Measurements from ENCODE around the gene MFGE8. TPM values are rescaled to one million over a fixed set of nuclear protein-coding genes. Genes with fewer than 3 reads are reported as not detected.

The MFGE8 gene
- total RNA-seq, 2 donors from 2014 or later = 284 to 598 TPM

DNA sequence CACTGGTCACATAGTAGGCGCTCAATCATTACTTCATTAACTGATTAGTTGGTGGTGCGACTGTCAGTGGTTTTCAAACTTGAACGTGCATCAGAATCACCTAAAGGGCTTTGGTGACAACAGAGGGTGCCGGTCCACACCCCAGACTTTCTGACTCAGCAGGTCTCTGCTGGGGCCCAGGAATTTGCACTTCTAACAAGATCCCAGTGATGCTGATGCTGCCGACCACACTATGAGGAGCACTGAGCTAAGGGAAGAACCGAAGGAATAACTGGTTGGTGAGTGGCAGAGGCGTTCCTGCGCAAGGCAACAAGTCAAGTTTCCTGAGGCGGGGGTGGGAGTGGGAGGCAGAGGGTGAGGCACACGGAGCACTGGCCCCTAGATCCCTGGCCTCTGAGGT is 36.6 kb downstream of the MFGE8 start:
- Histone ChIP-seq H3K36me3 (ENCODE audit: control insufficient read depth, insufficient read depth, low read length) (no peaks in the 10 kb centered on the region), H3K4me3 (ENCODE audit: low read length) (no peak overlapping the region), H3K4me1 (ENCODE audit: control insufficient read depth, insufficient read depth, low read length) (no peaks in the 10 kb centered on the region), H3K9ac (ENCODE audit: extremely low read depth, low read length, poor library complexity, severe bottlenecking) (no peak overlapping the region), H3K27me3 (ENCODE audit: control insufficient read depth, insufficient read depth, low read length, poor library complexity, severe bottlenecking) (no peaks in the 10 kb centered on the region), H3K27ac (ENCODE audit: low read depth, low read length) (no peak overlapping the region), H3K9me3 (ENCODE audit: control insufficient read depth, low read length) (no peaks in the 10 kb centered on the region)
- no peak for DNase-seq
- no peaks in the 10 kb centered on the region for H3K36me3 Mint-ChIP-seq (ENCODE audit: low read depth)
- H3K4me3 Mint-ChIP-seq = no peak overlapping the region
- WGBS, 2 experiments (ENCODE audit: insufficient coverage in 1 of 2, insufficient read length in 1 of 2) = 85 to 90% methylated on average over 9 to 10 of the region's 10 CpGs
- H3K4me1 Mint-ChIP-seq = no peaks in the 10 kb centered on the region
- H3K27me3 Mint-ChIP-seq (ENCODE audit: insufficient read depth) = peaks cover 7% of the 10 kb centered on the region
- H3K9me3 Mint-ChIP-seq = no peaks in the 10 kb centered on the region
- no peak for TF ChIP-seq CTCF (conservative IDR thresholded peaks at IDR 0.05)
- no peak overlapping the region for H3K27ac Mint-ChIP-seq

- Histone ChIP-seq H3K36me3 (ENCODE audit: control insufficient read depth, insufficient read depth, low read length) (no peaks in the 10 kb centered on the region), H3K4me1 (ENCODE audit: control insufficient read depth, insufficient read depth, low read length) (no peaks in the 10 kb centered on the region), H3K4me3 (ENCODE audit: low read length) (no peak overlapping the region), H3K9me3 (ENCODE audit: control insufficient read depth, low read length) (no peaks in the 10 kb centered on the region), H3K27me3 (ENCODE audit: control insufficient read depth, insufficient read depth, low read length, poor library complexity, severe bottlenecking) (no peaks in the 10 kb centered on the region), H3K9ac (ENCODE audit: extremely low read depth, low read length, poor library complexity, severe bottlenecking) (no peak overlapping the region), H3K27ac (ENCODE audit: low read depth, low read length) (no peak overlapping the region)
- H3K9me3 Mint-ChIP-seq = peaks cover 8% of the 10 kb centered on the region
- H3K36me3 Mint-ChIP-seq (ENCODE audit: low read depth) = no peaks in the 10 kb centered on the region
- WGBS, 2 experiments (ENCODE audit: insufficient coverage in 1 of 2, insufficient read length in 1 of 2) = 72 to 75% methylated on average over 4 to 6 of the region's 6 CpGs
- H3K4me1 Mint-ChIP-seq = no peaks in the 10 kb centered on the region
- H3K4me3 Mint-ChIP-seq = no peak overlapping the region
- no peak for DNase-seq
- TF ChIP-seq CTCF (conservative IDR thresholded peaks at IDR 0.05) = no peak
- H3K27ac Mint-ChIP-seq = no peak overlapping the region
- H3K27me3 Mint-ChIP-seq (ENCODE audit: insufficient read depth) = peaks cover 15% of the 10 kb centered on the region
Observed at GRCh38 chr15:88874684-88875083, 38.5 kb downstream of the MFGE8 start.

DNA sequence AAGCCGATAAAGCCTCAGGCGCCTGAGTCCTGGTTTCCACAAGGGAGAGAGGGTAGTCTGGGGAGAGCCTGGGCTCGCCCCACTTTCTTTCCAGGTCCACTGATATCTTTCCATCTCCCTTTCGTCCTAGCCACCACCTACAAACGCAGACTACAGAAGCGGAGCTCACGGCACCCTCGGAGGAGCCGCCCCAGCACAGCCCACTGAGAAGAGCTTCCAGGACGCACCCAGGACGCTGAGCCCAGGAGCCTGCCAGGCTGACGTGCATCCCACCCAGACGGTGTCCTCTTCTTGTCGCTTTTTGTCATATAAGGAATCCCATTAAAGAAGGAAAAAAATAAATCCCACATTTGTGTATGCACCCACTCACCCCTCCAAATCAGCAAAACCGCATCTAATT is 38.9 kb downstream of the MFGE8 start:
- no peak for DNase-seq
- Mint-ChIP-seq H3K36me3 (ENCODE audit: low read depth) (no peaks in the 10 kb centered on the region), H3K9me3 (peaks cover 9% of the 10 kb centered on the region), H3K4me1 (no peaks in the 10 kb centered on the region), H3K4me3 (no peak overlapping the region), H3K27me3 (ENCODE audit: insufficient read depth) (peaks cover 15% of the 10 kb centered on the region), H3K27ac (no peak overlapping the region)
- Histone ChIP-seq H3K9ac (ENCODE audit: extremely low read depth, low read length, poor library complexity, severe bottlenecking) (no peak overlapping the region), H3K36me3 (ENCODE audit: control insufficient read depth, insufficient read depth, low read length) (no peaks in the 10 kb centered on the region), H3K9me3 (ENCODE audit: control insufficient read depth, low read length) (no peaks in the 10 kb centered on the region), H3K27ac (ENCODE audit: low read depth, low read length) (no peak overlapping the region), H3K4me1 (ENCODE audit: control insufficient read depth, insufficient read depth, low read length) (no peaks in the 10 kb centered on the region), H3K27me3 (ENCODE audit: control insufficient read depth, insufficient read depth, low read length, poor library complexity, severe bottlenecking) (no peaks in the 10 kb centered on the region), H3K4me3 (ENCODE audit: low read length) (no peak overlapping the region)
- TF ChIP-seq CTCF (conservative IDR thresholded peaks at IDR 0.05) = no peak
- WGBS, 2 experiments (ENCODE audit: insufficient coverage in 1 of 2, insufficient read length in 1 of 2) = 89 to 94% methylated on average over 10 to 15 of the region's 15 CpGs
